GM12878 (cell line): ENCODE results near the gene ATG5. TPM values are rescaled to one million over a fixed set of nuclear protein-coding genes. Genes with fewer than 3 reads are reported as not detected.
A peak's percentile ranks its signal among the peaks of the same experiment; 100 is the strongest.

Experiments used
- BCLAF1 ChIP-seq: fragments of 450-650 bp; IDR thresholded peaks from 2 replicates; pipeline ENCODE4 v1.6.1; 2017; ENCODE audit warnings: antibody characterized with exemption, mild to moderate bottlenecking, moderate library complexity
- BHLHE40 ChIP-seq, 2 experiments: fragments of 450-650 bp in 1 of 2; IDR thresholded peaks; 2 replicates each; pipeline ENCODE4 v1.6.1; 2011 to 2017; ENCODE audit warnings: low read depth in 2 of 2, borderline replicate concordance in 1 of 2, improper control_type of control experiment in 1 of 2, low read length in 1 of 2, mild to moderate bottlenecking in 1 of 2
- GABPA ChIP-seq: IDR thresholded peaks from 2 replicates; pipeline ENCODE4 v1.6.1; 2014; ENCODE audit warnings: antibody characterized with exemption, low read depth, mild to moderate bottlenecking, inconsistent platforms
- IRF4 ChIP-seq: IDR thresholded peaks from 2 replicates; pipeline ENCODE4 v1.6.1; 2011; ENCODE audit warnings: low read depth, low read length
- NKRF ChIP-seq: fragments of 450-650 bp; conservative IDR thresholded peaks from 2 replicates; pipeline ENCODE4 v1.6.1; 2017; ENCODE audit warnings: mild to moderate bottlenecking, moderate library complexity
- NR2F1 ChIP-seq: fragments of 450-650 bp; conservative IDR thresholded peaks from 2 replicates; pipeline ENCODE4 v1.6.1; 2017; ENCODE audit warnings: mild to moderate bottlenecking
- STAT1 ChIP-seq: fragments of 450-650 bp; conservative IDR thresholded peaks from 2 replicates; pipeline ENCODE4 v1.6.1; 2014; ENCODE audit warnings: antibody characterized with exemption, mild to moderate bottlenecking
- SUPT20H ChIP-seq: IDR thresholded peaks from 2 replicates; pipeline ENCODE4 v1.6.1; 2011; ENCODE audit warnings: low read depth, mild to moderate bottlenecking, low read length, moderate library complexity, borderline replicate concordance; ENCODE audit not compliant: control insufficient read depth
- TCF12 ChIP-seq: IDR thresholded peaks from 2 replicates; pipeline ENCODE4 v1.6.1; 2011; ENCODE audit warnings: low read depth, mild to moderate bottlenecking, low read length
- TCF7 ChIP-seq: IDR thresholded peaks from 2 replicates; pipeline ENCODE4 v1.6.1; 2014; ENCODE audit warnings: antibody characterized with exemption, borderline replicate concordance
- YY1 ChIP-seq: IDR thresholded peaks from 2 replicates; pipeline ENCODE4 v1.6.1; 2011; ENCODE audit warnings: low read depth, mild to moderate bottlenecking, low read length
- ZBTB33 ChIP-seq: fragments of 450-650 bp; IDR thresholded peaks from 2 replicates; pipeline ENCODE4 v1.6.1; 2017; ENCODE audit warnings: mild to moderate bottlenecking
- polyA plus RNA-seq, 11 experiments: library from polyadenylated mRNA; depleted of rRNA in 4 of 11; unstranded in 6 of 11; stranded (reverse) in 5 of 11; fragments of >200 nt; fragmentation: Nextera tagmentation in 4 of 11; fragmentation: Illumina TruSeq in 1 of 11; extraction: Ambion mirVana in 4 of 11; extraction: Trizol in 1 of 11; gene quantifications; 1 replicate in 1 of 11; 2 replicates in 10 of 11; pipeline versions ENCODE4 v1.2.1 to v1.2.3, GENCODE V29; 2011 to 2016; ENCODE audit warnings: inconsistent platforms in 2 of 11, missing spikeins in 2 of 11, low read depth in 1 of 11
- total RNA-seq, 4 experiments: library from RNA; depleted of rRNA in 3 of 4; stranded (reverse); fragments of >200 nt in 3 of 4; fragmentation: Illumina TruSeq in 1 of 4; extraction: Trizol in 1 of 4; gene quantifications; 2 replicates each; pipeline versions ENCODE4 v1.2.1 to v1.2.3, GENCODE V29; 2013 to 2021
- TF ChIP-seq, protein P1 (sequence below): IDR thresholded peaks from 2 replicates; pipeline ENCODE4 v1.6.1; 2011; ENCODE audit warnings: borderline replicate concordance, low read depth, mild to moderate bottlenecking, moderate library complexity, mixed read lengths, low read length; ENCODE audit not compliant: insufficient read depth; ENCODE audit errors: extremely low read length

ATG5 gene
- total and polyA plus RNA-seq, 10 of the 15 experiments (the other 5 are each of a cell fraction or from before 2014, with no cell fraction given) = 12.9 to 51.8 (median 23.9) TPM

GRCh38 chr6:106163966-106164877, 161.3 kb downstream of the ATG5 start (continued):
- TF ChIP-seq, protein P1, sequence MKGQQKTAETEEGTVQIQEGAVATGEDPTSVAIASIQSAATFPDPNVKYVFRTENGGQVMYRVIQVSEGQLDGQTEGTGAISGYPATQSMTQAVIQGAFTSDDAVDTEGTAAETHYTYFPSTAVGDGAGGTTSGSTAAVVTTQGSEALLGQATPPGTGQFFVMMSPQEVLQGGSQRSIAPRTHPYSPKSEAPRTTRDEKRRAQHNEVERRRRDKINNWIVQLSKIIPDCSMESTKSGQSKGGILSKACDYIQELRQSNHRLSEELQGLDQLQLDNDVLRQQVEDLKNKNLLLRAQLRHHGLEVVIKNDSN = no peak
- TF ChIP-seq NKRF = peak; percentile 11; the same call in 1 of the 2 replicates
- no peak for TF ChIP-seq ZBTB33
- peak; percentile 80 for TF ChIP-seq NR2F1
- TF ChIP-seq YY1 = peak; percentile 37; the same call in 1 of the 2 replicates
- peak; percentile 65 for TF ChIP-seq TCF7
- TF ChIP-seq TCF12 = peak; percentile 64; the same call in 1 of the 2 replicates
- no peak for TF ChIP-seq BCLAF1
- no peak for TF ChIP-seq SUPT20H
- TF ChIP-seq STAT1 = no peak; the same call in 1 of the 2 replicates
- peak; percentile 53 to 71 for TF ChIP-seq BHLHE40 (IDR thresholded peaks at IDR 0.05; ENCODE audit: borderline replicate concordance in 1 of 2, low read depth in 2 of 2, low read length in 1 of 2)
- TF ChIP-seq IRF4 = peak; percentile 98
- no peak for TF ChIP-seq GABPA
